ENCODE measurements around the gene BICC1. TPM values are rescaled to one million over a fixed set of nuclear protein-coding genes. Genes with fewer than 3 reads are reported as not detected.

Gene BICC1
- total RNA-seq, 4 donors from 2014 or later: 4.7 to 29.7 (median 18.0) TPM

DNA sequence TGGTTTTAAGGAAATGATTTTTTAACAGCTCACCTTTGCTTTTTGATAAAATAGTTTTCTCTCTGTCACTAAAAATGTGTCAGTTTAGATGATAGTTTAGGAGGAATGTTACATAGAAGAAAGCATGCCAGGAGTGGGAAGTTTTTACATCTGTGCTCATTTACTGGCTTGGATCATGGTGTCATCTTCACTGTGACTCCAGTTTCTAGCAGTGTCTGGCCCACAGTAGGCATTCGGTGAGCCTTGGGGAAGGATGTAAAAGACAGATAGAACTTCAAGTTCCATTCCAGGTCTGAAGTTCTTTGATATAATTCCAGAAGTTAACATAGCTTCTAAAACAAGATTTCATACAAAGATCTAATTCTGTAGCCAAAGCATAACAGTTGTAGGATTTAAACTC lies 259.2 kb downstream of the BICC1 start:
- TF ChIP-seq POLR2A (IDR thresholded peaks at IDR 0.05): no peak
- TF ChIP-seq, protein P1, sequence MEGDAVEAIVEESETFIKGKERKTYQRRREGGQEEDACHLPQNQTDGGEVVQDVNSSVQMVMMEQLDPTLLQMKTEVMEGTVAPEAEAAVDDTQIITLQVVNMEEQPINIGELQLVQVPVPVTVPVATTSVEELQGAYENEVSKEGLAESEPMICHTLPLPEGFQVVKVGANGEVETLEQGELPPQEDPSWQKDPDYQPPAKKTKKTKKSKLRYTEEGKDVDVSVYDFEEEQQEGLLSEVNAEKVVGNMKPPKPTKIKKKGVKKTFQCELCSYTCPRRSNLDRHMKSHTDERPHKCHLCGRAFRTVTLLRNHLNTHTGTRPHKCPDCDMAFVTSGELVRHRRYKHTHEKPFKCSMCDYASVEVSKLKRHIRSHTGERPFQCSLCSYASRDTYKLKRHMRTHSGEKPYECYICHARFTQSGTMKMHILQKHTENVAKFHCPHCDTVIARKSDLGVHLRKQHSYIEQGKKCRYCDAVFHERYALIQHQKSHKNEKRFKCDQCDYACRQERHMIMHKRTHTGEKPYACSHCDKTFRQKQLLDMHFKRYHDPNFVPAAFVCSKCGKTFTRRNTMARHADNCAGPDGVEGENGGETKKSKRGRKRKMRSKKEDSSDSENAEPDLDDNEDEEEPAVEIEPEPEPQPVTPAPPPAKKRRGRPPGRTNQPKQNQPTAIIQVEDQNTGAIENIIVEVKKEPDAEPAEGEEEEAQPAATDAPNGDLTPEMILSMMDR (IDR thresholded peaks at IDR 0.05 in 4 of 5, conservative IDR thresholded peaks at IDR 0.05 in 1 of 5): no peak
- Histone ChIP-seq H3K27ac (peak overlapping the region; percentile 72 to 87 (median 76)), H3K9me3 (no peaks in the 10 kb centered on the region), H3K4me3 (no peak overlapping the region), H3K36me3 (no peaks in the 10 kb centered on the region), H3K4me1 (peaks cover 32 to 48% of the 10 kb centered on the region in 2 donors), H3K27me3 (no peaks in the 10 kb centered on the region)
- in situ Hi-C loops (cut with MboI; ENCODE audit: low sequenced_read_pairs in 4 of 4): no loop called here
- DNase-seq (peak in 1 of 2 donors; percentile 24), ATAC-seq (peak in 1 of 2 donors; percentile 35)
- intact Hi-C loops (cut with DNase I; ENCODE audit: low total_unique reads): no loop called here

DNA sequence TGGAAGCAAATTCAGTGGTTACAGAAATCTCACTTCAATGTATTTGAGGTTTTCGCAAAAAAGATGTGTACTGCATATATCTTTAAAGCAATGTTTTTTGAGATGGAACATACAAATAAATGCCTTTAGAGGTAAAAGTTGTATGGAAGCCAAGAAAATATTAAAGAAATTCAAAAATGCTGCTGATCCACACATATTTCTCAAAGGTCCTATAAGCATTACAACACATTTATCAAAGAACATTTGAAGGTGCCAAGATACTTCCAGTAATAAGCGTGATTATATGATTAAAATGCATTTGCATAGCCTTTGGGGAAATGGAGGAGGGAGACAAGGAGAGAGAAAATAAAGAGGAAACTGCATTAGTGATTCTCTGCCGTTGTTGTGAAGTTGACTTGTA lies 260.1 kb downstream of the BICC1 start:
- Histone ChIP-seq H3K36me3 (no peaks in the 10 kb centered on the region), H3K9me3 (no peaks in the 10 kb centered on the region), H3K4me1 (peaks cover 35 to 48% of the 10 kb centered on the region in 2 donors), H3K27ac (peak overlapping the region; percentile 72 to 87 (median 76)), H3K4me3 (no peak overlapping the region), H3K27me3 (no peaks in the 10 kb centered on the region)
- in situ Hi-C loops (cut with MboI; ENCODE audit: low sequenced_read_pairs in 4 of 4) (no loop called here), intact Hi-C loops (cut with DNase I; ENCODE audit: low total_unique reads) (no loop called here)
- TF ChIP-seq, protein P1 (IDR thresholded peaks at IDR 0.05 in 4 of 5, conservative IDR thresholded peaks at IDR 0.05 in 1 of 5): no peak
- no peak for TF ChIP-seq POLR2A (IDR thresholded peaks at IDR 0.05)
- DNase-seq: no peak
- no peak for ATAC-seq

DNA sequence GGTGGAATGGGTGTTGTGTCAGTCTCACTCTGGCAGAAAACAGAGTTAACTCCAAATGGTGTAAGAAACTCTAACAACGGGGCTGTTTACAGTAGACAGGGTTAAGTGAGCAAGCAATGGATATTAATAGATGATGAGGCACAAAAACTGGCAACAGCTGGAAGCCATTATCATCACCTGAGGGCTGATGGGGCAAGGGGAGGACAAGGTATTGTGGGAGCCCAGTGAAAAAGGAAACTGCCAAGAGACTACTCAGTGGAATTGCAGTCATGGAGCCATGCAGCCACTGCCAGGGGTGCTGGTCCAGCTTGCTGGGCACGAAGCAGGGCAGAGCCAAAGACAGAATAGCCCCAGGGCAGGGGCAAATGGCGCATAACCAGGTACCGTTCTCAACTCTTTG lies 260.7 kb downstream of the BICC1 start:
- ATAC-seq (peak; percentile 84 to 95), DNase-seq (peak; percentile 75 to 86)
- Histone ChIP-seq H3K27ac (peak overlapping the region; percentile 72 to 87 (median 76)), H3K9me3 (no peaks in the 10 kb centered on the region), H3K27me3 (no peaks in the 10 kb centered on the region), H3K4me3 (peak overlapping the region in 2 of 4 donors; percentile 22 to 27), H3K36me3 (no peaks in the 10 kb centered on the region), H3K4me1 (peaks cover 35 to 48% of the 10 kb centered on the region in 2 donors)
- TF ChIP-seq POLR2A (IDR thresholded peaks at IDR 0.05): no peak
- TF ChIP-seq, protein P1 (IDR thresholded peaks at IDR 0.05 in 4 of 5, conservative IDR thresholded peaks at IDR 0.05 in 1 of 5): no peak
- intact Hi-C loops (cut with DNase I; ENCODE audit: low total_unique reads) (no loop called here), in situ Hi-C loops (cut with MboI; ENCODE audit: low sequenced_read_pairs in 4 of 4) (no loop called here)

DNA sequence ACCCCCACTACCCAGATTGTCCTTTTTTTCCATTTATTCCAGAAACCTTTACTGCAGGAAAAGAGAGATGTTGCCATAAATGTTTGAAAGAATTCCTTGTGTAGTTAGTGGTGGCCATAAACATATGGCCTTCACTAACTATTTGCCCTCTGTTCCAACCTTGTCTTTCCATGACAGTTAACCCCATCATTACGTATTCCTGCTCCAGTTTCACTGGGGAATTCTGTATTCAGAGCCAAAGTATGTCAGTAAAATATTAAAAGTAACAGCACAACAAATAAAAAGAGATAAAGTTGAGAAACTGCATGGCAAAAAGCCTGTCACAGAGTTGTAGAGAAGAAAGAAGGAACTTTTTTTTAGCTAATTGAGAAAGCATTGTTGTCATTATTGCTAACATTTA lies 261.3 kb downstream of the BICC1 start:
- no peaks in the 10 kb centered on the region for H3K27me3 ChIP-seq
- in situ Hi-C loops (cut with MboI; ENCODE audit: low sequenced_read_pairs in 4 of 4): no loop called here
- H3K4me3 ChIP-seq: peak overlapping the region in 1 of 4 donors; percentile 22
- TF ChIP-seq POLR2A (IDR thresholded peaks at IDR 0.05): no peak
- TF ChIP-seq, protein P1 (IDR thresholded peaks at IDR 0.05 in 4 of 5, conservative IDR thresholded peaks at IDR 0.05 in 1 of 5): no peak
- H3K36me3 ChIP-seq: no peaks in the 10 kb centered on the region
- H3K9me3 ChIP-seq: no peaks in the 10 kb centered on the region
- H3K27ac ChIP-seq: peak overlapping the region; percentile 72 to 87 (median 76)
- DNase-seq (no peak), ATAC-seq (no peak)
- peaks cover 35 to 48% of the 10 kb centered on the region in 2 donors for H3K4me1 ChIP-seq
- intact Hi-C loops (cut with DNase I; ENCODE audit: low total_unique reads): no loop called here
